GM19438 (cell line): ENCODE measurements around the gene FAM222A.

Source experiments
- ATAC-seq: cut with Tn5 transposase; IDR thresholded peaks from one replicate; pipeline ENCODE4 v1.9.1; 2021; ENCODE audit warnings: low read depth; ENCODE audit not compliant: unreplicated experiment

The FAM222A gene

DNA sequence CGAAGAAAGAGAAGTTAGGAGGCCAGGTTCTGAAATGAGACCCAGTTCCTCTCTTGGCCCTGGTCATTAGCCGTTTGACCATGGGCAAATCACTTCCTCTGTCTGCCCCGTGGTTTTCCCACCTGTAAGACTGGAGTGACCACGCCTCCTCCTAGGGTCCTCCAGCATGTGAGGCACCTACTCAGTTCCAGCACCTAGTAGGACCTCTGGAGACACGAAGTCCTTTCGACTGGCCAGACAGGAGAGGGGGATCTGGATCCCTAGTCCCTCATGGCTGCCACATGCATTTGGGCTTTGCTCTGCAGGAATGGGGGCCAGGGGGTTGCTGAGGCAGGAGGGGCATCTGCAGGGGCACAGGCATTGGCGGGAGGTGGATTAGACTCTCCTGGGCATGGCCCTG lies 103.2 kb downstream of the FAM222A start:
- no peak for ATAC-seq

DNA sequence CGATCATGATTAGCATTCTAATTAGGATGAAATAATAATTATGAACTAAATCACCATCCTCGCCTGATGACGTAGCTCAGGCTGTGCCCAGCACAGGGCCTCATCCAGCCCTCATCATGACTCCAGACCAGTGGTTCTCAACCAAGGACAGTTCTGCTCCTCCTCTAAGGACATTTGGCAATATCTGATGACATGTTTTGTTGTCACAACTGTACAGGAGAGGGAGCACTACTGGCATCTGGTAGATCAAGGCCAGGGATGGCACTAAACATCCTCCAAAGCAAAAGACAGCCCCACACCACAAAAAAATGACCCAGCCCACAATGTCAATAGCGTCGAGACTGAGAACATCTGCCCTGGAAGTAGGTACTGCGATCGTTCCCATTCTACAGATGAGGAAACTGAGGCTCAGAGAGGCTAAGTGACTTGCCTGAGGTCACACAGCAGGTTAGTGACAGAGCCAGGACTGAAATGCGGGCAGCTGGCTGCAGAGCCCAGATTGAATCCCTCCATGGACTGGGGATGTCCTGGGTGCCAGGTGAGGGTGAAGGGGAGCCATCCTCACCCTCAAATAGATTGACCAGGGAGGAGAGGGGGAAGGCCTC lies 104.1 kb downstream of the FAM222A start:
- ATAC-seq, result no peak

DNA sequence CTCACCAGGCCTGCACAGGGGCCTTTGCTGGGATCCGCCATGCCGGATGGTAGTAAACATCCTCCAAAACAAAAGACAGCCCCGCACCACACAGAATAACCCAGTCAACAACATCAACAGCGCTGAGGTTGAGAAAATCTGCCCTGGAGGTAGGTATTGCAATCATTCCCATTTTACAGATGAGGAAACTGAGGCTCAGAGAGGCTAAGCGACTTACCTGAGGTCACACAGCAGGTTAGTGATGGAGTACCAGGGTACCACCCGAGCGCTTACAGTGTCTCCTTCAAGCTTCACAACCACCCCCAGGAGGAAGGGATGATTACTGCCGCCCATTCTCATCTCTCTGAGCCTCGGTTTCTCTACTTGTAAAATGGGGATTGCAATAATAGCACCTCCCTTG lies 104.6 kb downstream of the FAM222A start:
- ATAC-seq, result no peak

DNA sequence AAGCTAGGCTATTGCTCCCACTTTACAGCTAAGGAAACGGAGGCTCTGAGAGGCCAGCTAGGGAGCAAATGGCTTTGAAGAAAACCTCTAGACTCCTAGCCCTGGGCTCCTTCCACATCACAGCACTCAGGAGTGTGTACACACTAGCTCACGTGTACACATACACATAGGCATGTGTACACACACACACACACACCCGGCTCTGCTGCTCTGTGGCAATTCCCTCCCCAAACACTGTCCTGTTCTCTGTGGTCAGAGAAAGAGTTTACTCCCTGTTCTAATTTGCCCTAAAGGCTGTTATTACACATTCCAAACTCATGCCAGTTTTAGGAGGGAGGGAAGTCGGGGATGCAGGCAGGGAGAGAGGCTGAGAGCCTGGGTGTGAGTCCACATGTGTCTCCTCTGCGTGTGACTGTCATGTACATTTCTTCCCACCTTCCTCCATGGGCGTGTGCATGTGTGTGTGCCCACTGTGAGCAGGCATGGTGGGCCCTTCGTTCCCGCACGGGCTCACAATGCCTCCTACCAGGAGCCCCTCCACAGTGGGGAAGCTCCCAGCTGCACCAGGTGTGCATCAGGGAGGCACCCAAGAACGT lies 105.4 kb downstream of the FAM222A start:
- ATAC-seq, result no peak
